ENCODE data around the gene RBM22. TPM values are rescaled to one million over a fixed set of nuclear protein-coding genes. Genes with fewer than 3 reads are reported as not detected.

Gene RBM22
- polyA plus RNA-seq, 1 donor from 2014 or later: 67.9 TPM

DNA sequence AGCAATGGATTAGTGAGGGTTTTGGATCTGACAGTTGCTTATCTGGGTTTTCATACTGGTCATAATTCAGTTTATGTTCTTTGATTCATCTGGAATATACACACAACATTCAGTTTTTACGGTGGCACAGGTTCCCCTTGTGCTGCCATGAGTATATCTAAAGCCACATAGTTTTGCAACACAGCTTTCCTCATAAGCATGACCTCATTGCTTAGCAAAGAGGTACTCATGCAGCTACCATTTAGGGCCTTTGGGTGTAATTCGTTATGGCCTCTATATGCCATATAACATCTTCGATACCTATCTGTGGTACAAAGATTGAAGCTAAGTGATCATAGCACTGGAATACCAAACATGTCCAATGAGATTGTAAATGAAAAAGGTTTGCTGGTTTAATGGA, 2.9 kb upstream of the RBM22 start:
- no peak overlapping the region for H3K4me2 ChIP-seq (ENCODE audit: low read length)
- no peak overlapping the region for H2AFZ ChIP-seq (ENCODE audit: low read depth, low read length)
- TF ChIP-seq, protein P1, sequence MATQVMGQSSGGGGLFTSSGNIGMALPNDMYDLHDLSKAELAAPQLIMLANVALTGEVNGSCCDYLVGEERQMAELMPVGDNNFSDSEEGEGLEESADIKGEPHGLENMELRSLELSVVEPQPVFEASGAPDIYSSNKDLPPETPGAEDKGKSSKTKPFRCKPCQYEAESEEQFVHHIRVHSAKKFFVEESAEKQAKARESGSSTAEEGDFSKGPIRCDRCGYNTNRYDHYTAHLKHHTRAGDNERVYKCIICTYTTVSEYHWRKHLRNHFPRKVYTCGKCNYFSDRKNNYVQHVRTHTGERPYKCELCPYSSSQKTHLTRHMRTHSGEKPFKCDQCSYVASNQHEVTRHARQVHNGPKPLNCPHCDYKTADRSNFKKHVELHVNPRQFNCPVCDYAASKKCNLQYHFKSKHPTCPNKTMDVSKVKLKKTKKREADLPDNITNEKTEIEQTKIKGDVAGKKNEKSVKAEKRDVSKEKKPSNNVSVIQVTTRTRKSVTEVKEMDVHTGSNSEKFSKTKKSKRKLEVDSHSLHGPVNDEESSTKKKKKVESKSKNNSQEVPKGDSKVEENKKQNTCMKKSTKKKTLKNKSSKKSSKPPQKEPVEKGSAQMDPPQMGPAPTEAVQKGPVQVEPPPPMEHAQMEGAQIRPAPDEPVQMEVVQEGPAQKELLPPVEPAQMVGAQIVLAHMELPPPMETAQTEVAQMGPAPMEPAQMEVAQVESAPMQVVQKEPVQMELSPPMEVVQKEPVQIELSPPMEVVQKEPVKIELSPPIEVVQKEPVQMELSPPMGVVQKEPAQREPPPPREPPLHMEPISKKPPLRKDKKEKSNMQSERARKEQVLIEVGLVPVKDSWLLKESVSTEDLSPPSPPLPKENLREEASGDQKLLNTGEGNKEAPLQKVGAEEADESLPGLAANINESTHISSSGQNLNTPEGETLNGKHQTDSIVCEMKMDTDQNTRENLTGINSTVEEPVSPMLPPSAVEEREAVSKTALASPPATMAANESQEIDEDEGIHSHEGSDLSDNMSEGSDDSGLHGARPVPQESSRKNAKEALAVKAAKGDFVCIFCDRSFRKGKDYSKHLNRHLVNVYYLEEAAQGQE (IDR thresholded peaks at IDR 0.05; ENCODE audit: borderline replicate concordance): no peak
- TF ChIP-seq TAF1 (IDR thresholded peaks at IDR 0.05; ENCODE audit: low read depth): no peak
- no peak for TF ChIP-seq MXI1 (conservative IDR thresholded peaks at IDR 0.05; ENCODE audit: poor library complexity, severe bottlenecking)
- no peak for TF ChIP-seq SMC3 (conservative IDR thresholded peaks at IDR 0.05; ENCODE audit: poor library complexity)
- TF ChIP-seq RAD21 (conservative IDR thresholded peaks at IDR 0.05): no peak
- no peak for TF ChIP-seq EZH2 (IDR thresholded peaks at IDR 0.05; ENCODE audit: borderline replicate concordance, insufficient read depth, low read length, poor library complexity, severe bottlenecking)
- no peak for TF ChIP-seq EP300 (conservative IDR thresholded peaks at IDR 0.05; ENCODE audit: poor library complexity, severe bottlenecking)
- no peaks in the 10 kb centered on the region for H4K20me1 ChIP-seq (ENCODE audit: insufficient read depth)
- H3K4me3 ChIP-seq (ENCODE audit: low read length): no peak overlapping the region
- H3K9me3 ChIP-seq (ENCODE audit: low read length): no peaks in the 10 kb centered on the region
- H3F3A ChIP-seq (ENCODE audit: insufficient read depth, low read length, poor library complexity, severe bottlenecking): no peaks in the 10 kb centered on the region
- H3K79me2 ChIP-seq (replicated peaks; ENCODE audit: insufficient read depth, low read length): peaks cover 17% of the 10 kb centered on the region
- no peaks in the 10 kb centered on the region for H3K27me3 ChIP-seq (ENCODE audit: insufficient read depth, low read depth, low read length)
- no peak overlapping the region for H3K9ac ChIP-seq (ENCODE audit: low read length)
- no peaks in the 10 kb centered on the region for H3K36me3 ChIP-seq (ENCODE audit: insufficient read depth, low read length)
- H3K9me2 ChIP-seq (ENCODE audit: insufficient read depth, low read length): no peaks in the 10 kb centered on the region
- H3K27ac ChIP-seq (ENCODE audit: low read length): no peak overlapping the region

DNA sequence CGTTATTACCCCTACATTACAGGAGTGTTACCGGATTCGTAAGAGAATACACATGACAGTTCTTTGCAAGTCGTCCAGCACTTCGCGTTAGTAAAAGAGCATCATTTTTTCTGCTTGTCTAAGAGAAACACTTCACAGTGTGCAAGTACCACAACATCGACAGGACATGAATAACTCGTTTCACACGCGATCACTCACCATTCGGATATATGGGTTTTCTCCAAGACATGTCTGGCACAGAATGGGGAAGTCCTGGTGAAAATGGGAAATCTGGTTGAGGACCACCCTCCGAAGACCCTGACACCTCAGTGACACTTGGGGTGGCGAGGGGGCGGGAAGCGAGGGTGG, 642 bp downstream of the RBM22 start:
- peaks cover 3% of the 10 kb centered on the region for H3K36me3 ChIP-seq (ENCODE audit: insufficient read depth, low read length)
- peak overlapping the region; percentile 99 for H3K27ac ChIP-seq (ENCODE audit: low read length)
- H3K4me3 ChIP-seq (ENCODE audit: low read length): peak overlapping the region; percentile 93
- H2AFZ ChIP-seq (ENCODE audit: low read depth, low read length): peak overlapping the region; percentile 100
- H3K9ac ChIP-seq (ENCODE audit: low read length): peak overlapping the region; percentile 99
- no peaks in the 10 kb centered on the region for H4K20me1 ChIP-seq (ENCODE audit: insufficient read depth)
- no peaks in the 10 kb centered on the region for H3K9me2 ChIP-seq (ENCODE audit: insufficient read depth, low read length)
- H3K4me2 ChIP-seq (ENCODE audit: low read length): peak overlapping the region; percentile 90
- H3K9me3 ChIP-seq (ENCODE audit: low read length): no peaks in the 10 kb centered on the region
- H3K79me2 ChIP-seq (replicated peaks; ENCODE audit: insufficient read depth, low read length): peaks cover 19% of the 10 kb centered on the region
- no peaks in the 10 kb centered on the region for H3K27me3 ChIP-seq (ENCODE audit: insufficient read depth, low read depth, low read length)
- TF ChIP-seq MXI1 (conservative IDR thresholded peaks at IDR 0.05; ENCODE audit: poor library complexity, severe bottlenecking) (no peak), TAF1 (IDR thresholded peaks at IDR 0.05; ENCODE audit: low read depth) (no peak), EZH2 (IDR thresholded peaks at IDR 0.05; ENCODE audit: borderline replicate concordance, insufficient read depth, low read length, poor library complexity, severe bottlenecking) (no peak), EP300 (conservative IDR thresholded peaks at IDR 0.05; ENCODE audit: poor library complexity, severe bottlenecking) (no peak), RAD21 (conservative IDR thresholded peaks at IDR 0.05) (no peak), POLR2AphosphoS5 (IDR thresholded peaks at IDR 0.05) (no peak), SMC3 (conservative IDR thresholded peaks at IDR 0.05; ENCODE audit: poor library complexity) (no peak)
- TF ChIP-seq, protein P2, sequence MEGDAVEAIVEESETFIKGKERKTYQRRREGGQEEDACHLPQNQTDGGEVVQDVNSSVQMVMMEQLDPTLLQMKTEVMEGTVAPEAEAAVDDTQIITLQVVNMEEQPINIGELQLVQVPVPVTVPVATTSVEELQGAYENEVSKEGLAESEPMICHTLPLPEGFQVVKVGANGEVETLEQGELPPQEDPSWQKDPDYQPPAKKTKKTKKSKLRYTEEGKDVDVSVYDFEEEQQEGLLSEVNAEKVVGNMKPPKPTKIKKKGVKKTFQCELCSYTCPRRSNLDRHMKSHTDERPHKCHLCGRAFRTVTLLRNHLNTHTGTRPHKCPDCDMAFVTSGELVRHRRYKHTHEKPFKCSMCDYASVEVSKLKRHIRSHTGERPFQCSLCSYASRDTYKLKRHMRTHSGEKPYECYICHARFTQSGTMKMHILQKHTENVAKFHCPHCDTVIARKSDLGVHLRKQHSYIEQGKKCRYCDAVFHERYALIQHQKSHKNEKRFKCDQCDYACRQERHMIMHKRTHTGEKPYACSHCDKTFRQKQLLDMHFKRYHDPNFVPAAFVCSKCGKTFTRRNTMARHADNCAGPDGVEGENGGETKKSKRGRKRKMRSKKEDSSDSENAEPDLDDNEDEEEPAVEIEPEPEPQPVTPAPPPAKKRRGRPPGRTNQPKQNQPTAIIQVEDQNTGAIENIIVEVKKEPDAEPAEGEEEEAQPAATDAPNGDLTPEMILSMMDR (IDR thresholded peaks at IDR 0.05; ENCODE audit: poor library complexity, severe bottlenecking): no peak
- TF ChIP-seq, protein P1 (IDR thresholded peaks at IDR 0.05; ENCODE audit: borderline replicate concordance): no peak
- no peaks in the 10 kb centered on the region for H3F3A ChIP-seq (ENCODE audit: insufficient read depth, low read length, poor library complexity, severe bottlenecking)

Data from neural cell (in vitro differentiated cells).